Endodermal cell (in vitro differentiated cells): ENCODE results near the gene DUSP7. TPM values are rescaled to one million over a fixed set of nuclear protein-coding genes. Genes with fewer than 3 reads are reported as not detected.

Experiments
- DNase-seq: peaks from one replicate; pipeline ENCODE4 v3.0.0-alpha.2; 2017
- H3K27ac ChIP-seq: 2 replicates; pipeline ENCODE4 v1.5.1; 2013; ENCODE audit warnings: mild to moderate bottlenecking, low read depth, low read length, moderate library complexity
- H3K27me3 ChIP-seq: 2 replicates; pipeline ENCODE4 v1.6.1; 2013; ENCODE audit warnings: mild to moderate bottlenecking, low read length, moderate library complexity; ENCODE audit not compliant: insufficient read depth, control insufficient read depth, poor library complexity, severe bottlenecking
- H3K36me3 ChIP-seq: 2 replicates; pipeline ENCODE4 v1.7.0; 2013; ENCODE audit warnings: mild to moderate bottlenecking, low read length, moderate library complexity; ENCODE audit not compliant: control insufficient read depth, insufficient read depth
- H3K4me1 ChIP-seq: one replicate; pipeline ENCODE4 v1.7.0; 2013; ENCODE audit warnings: low read length; ENCODE audit not compliant: control insufficient read depth, insufficient read depth
- H3K4me3 ChIP-seq: 2 replicates; pipeline ENCODE4 v1.5.1; 2013; ENCODE audit warnings: mild to moderate bottlenecking, low read length, moderate library complexity
- H3K9ac ChIP-seq: 2 replicates; pipeline ENCODE4 v1.6.1; 2013; ENCODE audit warnings: mild to moderate bottlenecking, low read length, moderate library complexity; ENCODE audit not compliant: poor library complexity, severe bottlenecking; ENCODE audit errors: extremely low read depth
- H3K9me3 ChIP-seq: 2 replicates; pipeline ENCODE4 v1.6.1; 2013; ENCODE audit warnings: mild to moderate bottlenecking, low read length, moderate library complexity; ENCODE audit not compliant: control insufficient read depth
- H3K27ac Mint-ChIP-seq: 2 replicates; pipeline ENCODE4 v1.8.0; 2020; ENCODE audit warnings: mixed read lengths
- H3K27me3 Mint-ChIP-seq: 2 replicates; pipeline ENCODE4 v1.8.0; 2021; ENCODE audit warnings: mild to moderate bottlenecking, mixed read lengths; ENCODE audit not compliant: insufficient read depth
- H3K36me3 Mint-ChIP-seq: 2 replicates; pipeline ENCODE4 v1.8.0; 2020; ENCODE audit warnings: low read depth, mixed read lengths
- H3K4me1 Mint-ChIP-seq: 2 replicates; pipeline ENCODE4 v1.8.0; 2020; ENCODE audit warnings: mixed read lengths
- H3K4me3 Mint-ChIP-seq: 2 replicates; pipeline ENCODE4 v1.8.0; 2020; ENCODE audit warnings: mild to moderate bottlenecking, moderate library complexity, mixed read lengths
- H3K9me3 Mint-ChIP-seq: 2 replicates; pipeline ENCODE4 v1.8.0; 2020; ENCODE audit warnings: mild to moderate bottlenecking, mixed read lengths
- WGBS, 2 experiments: methylation state at CpG; one replicate each; pipeline versions ENCODE4 v1.1.5 to v1.1.7; 2013; ENCODE audit warnings: missing lambda C conversion rate in 2 of 2, mixed read lengths in 1 of 2; ENCODE audit not compliant: insufficient coverage in 1 of 2, insufficient read length in 1 of 2; 5-methylcytosine and 5-hydroxymethylcytosine counted together
- total RNA-seq, 2 donors: library from RNA; stranded (reverse); fragmentation: NEBNext Ultra II Directional in 1 of 2; extraction: Animal tissue kit (Norgen Biotek cat#: 25700) in 1 of 2; gene quantifications; 2 replicates in 1 of 2; 3 replicates in 1 of 2; pipeline ENCODE4 v1.2.1, GENCODE V29; 2021
- TF ChIP-seq, protein P1 (sequence below): fragments of 200-600 bp; sonication (generic); conservative IDR thresholded peaks from 2 replicates; pipeline ENCODE4 v1.5.0; 2021; ENCODE audit warnings: antibody characterized with exemption, mild to moderate bottlenecking

Gene DUSP7
- total RNA-seq, 2 donors from 2014 or later, result 14.2 to 16.7 TPM

DNA sequence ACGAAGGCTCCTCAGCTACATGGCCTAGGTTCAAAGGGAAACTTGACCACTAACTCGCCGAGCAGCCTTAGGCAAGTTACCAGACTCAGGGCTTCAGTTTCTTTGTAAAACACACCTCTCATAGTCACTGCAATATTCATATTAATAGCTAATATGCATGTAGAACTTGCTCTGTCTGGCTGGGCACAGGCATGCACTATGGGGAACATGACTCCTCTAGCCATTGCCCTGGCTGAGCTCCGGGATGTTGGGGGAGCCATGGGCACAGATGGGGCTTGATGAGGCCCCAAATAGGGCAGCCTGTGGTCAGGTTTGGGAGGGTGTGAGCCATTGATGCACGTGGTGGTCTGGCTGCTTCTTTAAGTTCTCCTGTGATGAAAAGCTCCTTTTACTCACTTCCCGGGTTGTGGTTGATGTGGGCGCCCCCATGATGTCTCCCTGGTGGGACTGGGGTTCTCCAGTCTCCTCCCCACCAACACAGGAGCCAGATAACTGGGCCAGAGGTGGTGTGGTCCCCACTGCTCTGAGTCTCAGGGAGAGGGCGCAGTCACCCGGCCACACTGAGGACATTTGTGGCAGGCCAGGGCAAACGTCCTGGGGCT is 29.4 kb upstream of the DUSP7 start:
- H3K27ac Mint-ChIP-seq, result no peak overlapping the region
- H3K4me1 Mint-ChIP-seq, result peaks cover 26% of the 10 kb centered on the region
- no peak for DNase-seq
- no peaks in the 10 kb centered on the region for H3K36me3 Mint-ChIP-seq
- TF ChIP-seq, protein P1, sequence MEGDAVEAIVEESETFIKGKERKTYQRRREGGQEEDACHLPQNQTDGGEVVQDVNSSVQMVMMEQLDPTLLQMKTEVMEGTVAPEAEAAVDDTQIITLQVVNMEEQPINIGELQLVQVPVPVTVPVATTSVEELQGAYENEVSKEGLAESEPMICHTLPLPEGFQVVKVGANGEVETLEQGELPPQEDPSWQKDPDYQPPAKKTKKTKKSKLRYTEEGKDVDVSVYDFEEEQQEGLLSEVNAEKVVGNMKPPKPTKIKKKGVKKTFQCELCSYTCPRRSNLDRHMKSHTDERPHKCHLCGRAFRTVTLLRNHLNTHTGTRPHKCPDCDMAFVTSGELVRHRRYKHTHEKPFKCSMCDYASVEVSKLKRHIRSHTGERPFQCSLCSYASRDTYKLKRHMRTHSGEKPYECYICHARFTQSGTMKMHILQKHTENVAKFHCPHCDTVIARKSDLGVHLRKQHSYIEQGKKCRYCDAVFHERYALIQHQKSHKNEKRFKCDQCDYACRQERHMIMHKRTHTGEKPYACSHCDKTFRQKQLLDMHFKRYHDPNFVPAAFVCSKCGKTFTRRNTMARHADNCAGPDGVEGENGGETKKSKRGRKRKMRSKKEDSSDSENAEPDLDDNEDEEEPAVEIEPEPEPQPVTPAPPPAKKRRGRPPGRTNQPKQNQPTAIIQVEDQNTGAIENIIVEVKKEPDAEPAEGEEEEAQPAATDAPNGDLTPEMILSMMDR, result no peak
- no peaks in the 10 kb centered on the region for H3K27me3 Mint-ChIP-seq
- H3K27ac ChIP-seq, result no peak overlapping the region
- H3K4me3 Mint-ChIP-seq, result no peak overlapping the region
- H3K9ac ChIP-seq, result no peak overlapping the region
- no peak overlapping the region for H3K4me3 ChIP-seq
- peaks cover 23% of the 10 kb centered on the region for H3K4me1 ChIP-seq
- H3K9me3 Mint-ChIP-seq, result no peaks in the 10 kb centered on the region
- H3K27me3 ChIP-seq, result no peaks in the 10 kb centered on the region
- H3K36me3 ChIP-seq, result no peaks in the 10 kb centered on the region
- H3K9me3 ChIP-seq, result no peaks in the 10 kb centered on the region
- 90 to 91% methylated on average over 7 to 10 of the region's 10 CpGs for WGBS, 2 experiments

DNA sequence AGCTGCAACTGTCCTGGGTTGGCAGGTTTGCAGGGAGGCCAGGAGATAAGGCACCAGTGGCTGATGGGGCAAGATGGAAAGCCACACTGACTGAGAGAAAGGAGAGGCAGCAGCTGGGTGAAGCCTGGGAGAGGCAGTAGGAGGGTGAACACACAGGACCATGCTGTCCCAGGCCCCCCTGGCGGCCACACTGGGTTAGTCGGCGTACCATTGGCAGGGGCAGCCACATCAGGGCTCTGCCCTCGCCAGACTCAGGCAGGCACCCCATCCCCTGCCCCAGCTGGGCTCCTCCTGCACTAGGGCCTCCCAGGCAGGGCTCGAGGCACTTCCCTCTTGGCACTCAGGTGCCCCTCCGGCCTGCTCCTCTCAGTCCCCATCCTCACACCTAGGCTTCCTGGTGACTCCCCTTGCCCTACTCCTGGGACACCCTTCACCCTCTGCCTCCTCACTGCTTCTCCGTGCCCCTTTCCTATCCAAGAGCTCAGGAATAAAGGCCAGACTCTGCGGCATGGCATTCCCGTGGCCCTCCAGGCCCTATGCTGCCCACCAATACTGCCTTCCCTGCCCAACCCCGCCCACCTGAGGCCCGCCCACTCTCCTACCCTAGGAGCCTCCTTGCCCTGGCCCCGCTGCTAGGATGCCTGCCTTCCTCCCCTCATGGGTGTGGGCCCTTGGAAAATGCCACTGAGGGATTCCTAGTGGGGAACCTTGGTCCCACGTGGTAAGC is 28.7 kb upstream of the DUSP7 start:
- WGBS, 2 experiments, result 83 to 94% methylated on average over 10 to 13 of the region's 13 CpGs
- Histone ChIP-seq H3K4me1 (peaks cover 20% of the 10 kb centered on the region), H3K36me3 (no peaks in the 10 kb centered on the region), H3K27me3 (no peaks in the 10 kb centered on the region), H3K9me3 (no peaks in the 10 kb centered on the region), H3K9ac (no peak overlapping the region), H3K4me3 (no peak overlapping the region), H3K27ac (no peak overlapping the region)
- TF ChIP-seq, protein P1, result peak; percentile 68
- Mint-ChIP-seq H3K9me3 (no peaks in the 10 kb centered on the region), H3K36me3 (no peaks in the 10 kb centered on the region), H3K4me1 (peaks cover 22% of the 10 kb centered on the region), H3K27me3 (no peaks in the 10 kb centered on the region), H3K4me3 (no peak overlapping the region), H3K27ac (peak overlapping the region; percentile 78)
- DNase-seq, result peak; percentile 78

DNA sequence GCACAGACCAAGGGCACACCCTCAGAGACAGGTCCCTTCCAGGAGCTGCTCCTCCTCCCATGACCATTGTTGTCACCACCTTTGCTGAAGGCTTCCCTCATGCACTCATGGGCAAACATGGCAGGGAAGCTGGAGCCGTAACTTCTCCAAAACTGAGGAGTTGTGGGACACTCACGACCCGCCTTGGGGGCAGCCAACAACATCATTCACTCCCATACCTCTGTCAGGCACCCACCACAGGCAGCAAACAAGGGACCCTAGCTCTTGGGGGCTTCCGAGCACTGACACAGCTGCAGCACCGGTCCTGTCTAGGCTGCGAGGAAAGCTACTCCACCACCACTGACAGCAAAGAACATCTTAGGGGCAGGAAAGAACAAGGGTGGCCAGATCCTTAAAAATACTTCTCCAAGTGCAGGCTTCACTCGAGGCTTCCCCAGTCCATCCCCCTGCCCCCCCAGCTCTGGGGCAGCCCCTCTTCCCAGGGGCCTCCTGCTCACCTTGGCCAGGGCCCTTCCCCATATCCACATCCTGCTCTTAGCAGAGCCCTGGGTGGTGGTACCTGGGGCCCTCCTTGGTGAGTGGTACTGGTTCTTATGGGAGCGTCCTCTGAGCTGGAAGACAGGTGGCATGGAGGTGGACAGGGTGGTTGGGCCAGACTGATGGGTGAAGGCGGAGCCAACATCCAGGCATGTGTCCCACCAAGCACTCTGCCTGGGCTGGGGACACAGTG is 28.0 kb upstream of the DUSP7 start:
- H3K4me3 ChIP-seq, result no peak overlapping the region
- no peaks in the 10 kb centered on the region for H3K36me3 Mint-ChIP-seq
- H3K27me3 Mint-ChIP-seq, result no peaks in the 10 kb centered on the region
- no peaks in the 10 kb centered on the region for H3K27me3 ChIP-seq
- TF ChIP-seq, protein P1, result no peak
- no peak overlapping the region for H3K4me3 Mint-ChIP-seq
- H3K9me3 ChIP-seq, result no peaks in the 10 kb centered on the region
- no peak overlapping the region for H3K27ac ChIP-seq
- DNase-seq, result no peak
- no peaks in the 10 kb centered on the region for H3K36me3 ChIP-seq
- H3K4me1 ChIP-seq, result peaks cover 13% of the 10 kb centered on the region
- 91 to 100% methylated on average over 5 to 9 of the region's 9 CpGs for WGBS, 2 experiments
- H3K4me1 Mint-ChIP-seq, result peaks cover 14% of the 10 kb centered on the region
- no peak overlapping the region for H3K27ac Mint-ChIP-seq
- H3K9ac ChIP-seq, result no peak overlapping the region
- no peaks in the 10 kb centered on the region for H3K9me3 Mint-ChIP-seq
